Measurements from ENCODE around the gene CGB5.

The CGB5 gene

GRCh38 chr19:49091391-49092038 is 47.9 kb downstream of the CGB5 start:
- ATAC-seq (ENCODE audit: low read depth) (no peak), DNase-seq (ENCODE audit: low spot score) (no peak)
- TF ChIP-seq CTCF (IDR thresholded peaks at IDR 0.05; ENCODE audit: poor library complexity, severe bottlenecking) = no peak
- Histone ChIP-seq H3K4me1 (ENCODE audit: insufficient read depth, poor library complexity, severe bottlenecking) (peaks cover under 1% of the 10 kb centered on the region), H3K36me3 (ENCODE audit: low read depth) (peaks cover 92% of the 10 kb centered on the region), H3K4me3 (ENCODE audit: severe bottlenecking) (no peak overlapping the region), H3K9me3 (ENCODE audit: severe bottlenecking) (no peaks in the 10 kb centered on the region), H3K27me3 (ENCODE audit: insufficient read depth, poor library complexity, severe bottlenecking) (no peaks in the 10 kb centered on the region), H3K27ac (ENCODE audit: poor library complexity, severe bottlenecking) (no peak overlapping the region)

- Histone ChIP-seq H3K4me3 (ENCODE audit: severe bottlenecking) (no peak overlapping the region), H3K27ac (ENCODE audit: poor library complexity, severe bottlenecking) (no peak overlapping the region), H3K9me3 (ENCODE audit: severe bottlenecking) (no peaks in the 10 kb centered on the region), H3K4me1 (ENCODE audit: insufficient read depth, poor library complexity, severe bottlenecking) (peaks cover 7% of the 10 kb centered on the region), H3K36me3 (ENCODE audit: low read depth) (peaks cover 92% of the 10 kb centered on the region), H3K27me3 (ENCODE audit: insufficient read depth, poor library complexity, severe bottlenecking) (no peaks in the 10 kb centered on the region)
- no peak for TF ChIP-seq CTCF (IDR thresholded peaks at IDR 0.05; ENCODE audit: poor library complexity, severe bottlenecking)
- ATAC-seq (ENCODE audit: low read depth) (no peak), DNase-seq (ENCODE audit: low spot score) (no peak)
Measured at GRCh38 chr19:49092686-49093085, 49.0 kb downstream of the CGB5 start.

All from RWPE2 (cell line).